NCI-H82 (cell line): ENCODE measurements around the gene SEC24B.
A peak's percentile ranks its signal among the peaks of the same experiment; 100 is the strongest.
"Not testable (repeated sequence)": the region's sequence is repeated elsewhere in the genome, so short reads cannot be mapped to it uniquely, and the experiment has no call there.

ENCODE experiments used
- DNase-seq: peaks from one replicate; lab custom pipeline; 2025; lab: John Stamatoyannopoulos, UW

The SEC24B gene

DNA sequence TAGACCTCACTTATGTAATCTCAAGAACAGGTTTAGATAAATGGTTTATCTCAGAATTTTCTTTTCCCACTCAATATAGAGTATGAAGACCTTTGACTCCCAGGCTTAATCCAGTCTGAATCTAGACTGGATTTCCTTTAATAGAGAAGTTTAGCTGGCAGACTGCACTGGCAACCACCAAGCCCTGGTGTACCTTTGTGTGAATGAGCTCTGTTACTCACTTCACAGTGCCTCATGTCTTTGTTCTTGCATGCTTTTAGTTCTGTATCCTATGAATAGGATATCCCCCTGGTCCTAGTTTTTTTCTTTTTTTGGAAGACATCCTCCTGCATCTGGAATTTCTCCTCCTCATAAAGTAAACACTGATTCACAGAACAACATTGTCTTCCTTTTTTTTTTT, 73.3 kb downstream of the SEC24B start:
- peak; percentile 0 for DNase-seq

DNA sequence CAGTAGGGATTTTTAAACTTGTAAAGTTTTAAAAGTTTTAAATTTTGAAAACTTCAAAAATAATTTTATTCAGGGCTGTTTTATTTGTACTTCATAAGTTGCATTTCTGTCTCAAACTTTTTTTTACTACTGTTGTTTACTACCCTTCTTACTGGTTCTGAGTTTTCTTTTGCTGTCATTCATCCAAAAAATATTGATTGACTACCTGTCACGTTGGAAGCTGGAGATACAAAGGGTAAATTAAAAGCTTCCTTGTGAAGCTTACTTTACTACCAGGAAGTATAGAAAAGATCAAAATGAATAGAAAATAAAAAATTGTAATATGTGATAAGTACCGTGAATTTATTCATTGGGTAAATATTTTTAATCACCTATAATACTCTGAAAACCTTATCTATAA, 77.1 kb downstream of the SEC24B start:
- DNase-seq = no peak

DNA sequence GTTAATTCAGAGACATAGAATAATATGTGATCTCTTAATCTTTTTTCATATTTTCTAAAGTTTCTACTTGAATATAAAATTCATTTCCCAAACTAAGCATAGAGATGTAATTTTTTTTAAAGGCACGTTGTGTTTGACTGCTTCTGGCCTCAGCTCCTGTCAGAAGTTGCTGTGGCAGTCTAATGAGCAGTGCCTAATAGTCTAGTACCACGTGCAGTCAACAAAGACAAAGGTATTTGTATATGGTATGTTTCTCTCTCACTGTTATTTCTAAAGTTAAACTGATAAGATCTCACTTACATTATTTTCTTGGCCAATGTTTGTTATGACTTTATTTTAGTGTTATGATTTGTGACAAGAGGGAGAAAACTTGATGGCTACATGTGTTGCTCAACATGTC, 77.8 kb downstream of the SEC24B start:
- DNase-seq = no peak

DNA sequence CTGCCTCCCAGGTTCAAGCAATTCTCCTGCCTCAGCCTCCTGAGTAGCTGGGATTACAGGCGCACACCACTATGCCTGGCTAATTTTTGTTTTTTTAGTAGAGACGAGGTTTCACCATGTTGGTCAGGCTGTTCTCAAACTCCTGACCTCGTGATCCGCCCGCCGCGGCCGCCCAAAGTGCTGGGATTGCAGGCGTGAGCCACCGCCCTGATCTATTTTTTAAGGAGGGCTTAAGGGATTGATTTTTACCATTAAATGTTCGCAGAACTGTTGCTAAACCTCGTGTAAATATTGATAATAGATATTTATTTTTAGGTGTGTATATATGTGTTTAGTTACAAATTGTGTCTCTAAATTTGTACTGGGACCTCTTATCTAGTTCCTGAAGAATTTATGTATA, 79.8 kb downstream of the SEC24B start:
- DNase-seq = not testable (repeated sequence)

DNA sequence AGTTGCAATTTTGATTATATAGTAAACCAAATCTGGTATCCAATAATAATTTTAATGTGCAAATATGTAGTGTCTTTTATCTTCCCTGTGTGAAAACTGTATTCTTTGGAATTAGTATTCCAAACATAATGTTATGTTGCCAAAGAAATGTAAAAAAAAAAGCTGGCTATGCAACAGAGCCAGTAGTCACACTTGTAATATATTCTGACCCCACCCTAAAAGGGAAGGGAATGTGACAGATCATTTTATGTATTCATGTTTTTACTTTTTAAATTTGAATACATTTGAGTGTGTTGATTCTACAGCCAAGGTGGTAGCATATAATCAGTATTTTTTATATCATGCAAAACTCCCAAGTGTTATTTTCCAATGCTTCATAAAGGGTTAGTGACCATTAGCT, 98.6 kb downstream of the SEC24B start:
- DNase-seq = no peak

DNA sequence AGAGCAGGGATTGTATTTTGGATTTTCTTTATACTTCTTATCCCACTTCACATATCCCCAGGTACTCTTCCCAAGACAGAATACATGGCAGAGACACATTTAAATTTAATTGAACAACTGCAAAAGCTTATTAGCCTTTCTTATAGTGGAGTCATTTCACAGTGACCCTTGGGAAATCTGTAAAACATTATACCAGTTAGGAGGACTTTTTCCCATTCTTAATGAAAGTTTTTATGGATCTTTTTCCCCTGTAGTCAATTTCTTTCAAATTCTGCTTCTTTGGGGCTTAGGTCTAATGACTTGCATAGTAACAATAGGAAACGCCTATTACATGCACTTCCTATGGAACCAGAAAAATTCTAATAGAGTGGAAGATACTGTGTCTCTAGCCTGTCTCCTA, 111.8 kb downstream of the SEC24B start:
- DNase-seq = no peak

DNA sequence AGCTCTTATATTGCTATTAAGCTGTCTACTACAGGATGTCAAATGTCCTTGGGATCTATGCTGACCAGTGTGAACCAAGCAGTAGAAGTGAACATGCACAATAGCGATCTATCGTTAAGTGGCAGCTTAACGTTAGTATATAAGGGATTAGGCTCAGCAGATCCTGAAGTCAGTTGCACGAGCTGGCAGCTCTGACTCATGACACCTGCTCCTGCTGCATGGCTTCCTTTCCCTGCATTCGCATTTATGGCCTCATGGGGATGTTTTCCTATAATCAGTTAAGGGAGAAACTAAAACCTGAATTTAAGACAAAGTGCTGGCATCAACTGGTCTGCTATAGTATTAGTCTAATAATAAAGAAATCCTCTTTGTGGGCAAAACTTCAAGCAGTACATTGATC, 113.8 kb downstream of the SEC24B start:
- peak; percentile 64 for DNase-seq

DNA sequence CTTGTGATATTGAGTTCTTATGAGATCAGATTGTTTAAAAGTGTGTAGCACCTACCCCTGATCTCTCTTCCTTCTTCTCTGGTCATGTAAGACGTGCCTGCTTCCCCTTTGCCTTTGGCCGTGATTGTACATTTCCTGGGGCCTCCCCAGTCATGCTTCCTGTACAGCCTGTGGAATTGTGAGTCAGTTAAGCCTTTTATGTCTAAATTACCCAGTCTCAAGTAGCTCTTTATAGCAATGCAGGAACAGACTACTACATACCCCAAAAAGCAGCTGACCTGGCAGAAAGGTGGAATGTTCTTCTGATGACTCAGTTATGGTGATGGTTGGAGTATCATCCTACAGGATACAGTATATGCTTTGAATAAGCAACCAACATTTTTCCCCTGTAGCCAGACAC, 115.0 kb downstream of the SEC24B start:
- DNase-seq = no peak

DNA sequence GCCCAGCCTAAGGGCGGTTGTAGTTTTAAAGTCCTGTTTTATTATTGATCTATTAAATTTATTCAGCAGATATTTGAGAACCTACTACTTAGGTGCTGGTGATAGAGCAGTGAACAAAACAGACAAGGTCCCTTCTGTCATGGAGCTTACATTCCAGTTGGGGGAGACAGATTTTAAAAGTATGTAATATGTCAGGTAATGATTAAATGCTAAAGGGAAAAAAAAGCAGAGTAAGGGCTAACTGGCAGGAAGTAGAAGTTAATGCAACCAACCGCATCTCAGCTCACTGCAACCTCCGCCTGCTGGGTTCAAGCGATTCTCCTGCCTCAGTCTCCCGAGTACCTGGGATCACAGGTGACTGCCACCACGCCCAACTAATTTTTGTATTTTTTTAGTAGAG, 118.6 kb downstream of the SEC24B start:
- DNase-seq = no peak

DNA sequence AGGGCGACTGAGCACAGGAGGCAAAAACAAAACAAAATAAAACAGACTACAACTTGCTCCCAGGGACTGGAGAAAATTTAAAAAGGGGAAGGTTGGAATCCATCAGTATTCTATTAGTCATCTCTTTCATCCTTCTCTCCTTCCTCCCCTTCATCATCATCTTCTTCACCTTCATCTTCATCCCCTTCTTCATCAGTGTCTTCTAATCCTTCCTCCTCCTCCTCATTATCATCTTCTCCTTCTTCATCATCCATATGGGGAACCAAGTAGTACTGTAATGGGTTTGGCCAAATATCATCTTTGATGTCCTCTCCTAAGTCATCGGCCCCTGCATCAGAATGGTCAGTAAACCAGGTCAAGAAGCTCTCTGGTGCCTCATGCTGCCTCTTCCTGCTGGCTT, 119.5 kb downstream of the SEC24B start:
- no peak for DNase-seq

DNA sequence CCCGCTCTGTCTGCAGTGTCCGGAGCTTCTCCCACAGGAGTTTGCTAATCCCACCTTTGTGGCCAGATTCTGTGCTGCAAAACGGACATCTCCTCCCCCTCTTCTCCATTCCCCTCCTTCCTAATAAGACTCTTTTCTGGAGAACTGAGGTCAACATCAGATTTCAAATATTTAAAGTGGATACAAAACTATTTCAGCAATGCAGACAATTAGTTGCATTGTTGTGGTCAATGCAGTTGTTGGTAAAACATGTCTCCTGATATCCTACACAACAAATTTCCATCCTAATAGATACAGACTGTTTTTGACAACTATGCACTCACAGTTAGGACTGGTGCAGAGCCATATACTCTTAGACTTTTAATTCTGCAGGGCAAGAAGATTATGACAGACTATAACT, 121.4 kb downstream of the SEC24B start:
- DNase-seq = no peak

DNA sequence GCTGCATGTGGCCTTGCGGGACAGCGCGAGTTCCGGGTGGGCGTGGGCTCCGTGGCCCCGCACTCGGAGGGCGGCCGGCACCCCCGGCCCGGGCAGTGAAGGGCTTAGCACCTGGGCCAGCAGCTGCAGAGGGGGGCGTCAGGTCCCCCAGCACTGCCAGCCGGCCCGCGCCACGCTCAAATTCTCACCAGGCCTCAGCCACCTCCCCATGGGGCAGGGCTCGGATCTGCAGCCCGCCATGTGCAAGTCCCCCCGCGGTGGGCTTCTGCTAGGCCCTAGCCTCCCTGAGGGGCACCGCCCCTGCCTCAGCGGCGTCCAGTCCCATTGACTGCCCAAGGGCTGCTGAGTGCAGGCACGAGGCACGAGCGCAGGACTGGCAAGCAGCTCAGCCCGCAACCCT, 123.8 kb downstream of the SEC24B start:
- no peak for DNase-seq

DNA sequence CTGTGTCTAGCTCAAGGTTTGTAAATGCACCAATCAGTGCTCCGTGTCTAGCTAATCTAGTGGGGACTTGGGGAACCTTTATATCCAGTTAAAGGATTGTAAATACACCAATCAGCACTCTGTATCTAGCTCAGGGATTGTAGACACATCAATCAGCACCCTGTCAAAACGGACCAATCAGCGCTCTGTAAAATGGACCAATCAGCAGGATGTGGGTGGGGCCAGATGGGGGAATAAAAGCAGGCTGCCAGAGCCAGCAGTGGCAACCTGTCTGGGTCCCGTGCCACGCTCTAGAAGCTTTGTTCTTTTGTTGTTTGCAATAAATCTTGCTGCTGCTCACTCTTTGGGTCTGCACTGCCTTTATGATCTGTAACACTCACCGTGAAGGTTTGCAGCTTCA, 124.5 kb downstream of the SEC24B start:
- not testable (repeated sequence) for DNase-seq

DNA sequence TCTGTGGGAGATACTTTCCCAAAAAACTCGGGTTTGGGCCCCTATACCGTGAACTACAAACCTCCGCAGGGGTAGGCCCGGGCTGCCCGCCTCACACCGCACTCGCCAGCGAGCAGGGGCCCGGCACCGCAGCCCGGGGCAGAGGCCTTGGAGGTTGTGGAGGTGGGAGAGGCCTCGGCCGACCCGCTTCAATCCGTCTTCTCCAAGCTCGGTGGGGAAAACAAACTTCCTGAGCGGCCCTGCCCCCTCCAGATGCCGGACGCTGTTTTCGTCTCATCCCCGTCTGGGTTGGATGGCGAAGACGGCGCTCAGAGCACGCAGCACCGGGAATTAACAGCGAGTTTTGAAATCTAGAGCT, 126.0 kb downstream of the SEC24B start:
- DNase-seq = no peak

DNA sequence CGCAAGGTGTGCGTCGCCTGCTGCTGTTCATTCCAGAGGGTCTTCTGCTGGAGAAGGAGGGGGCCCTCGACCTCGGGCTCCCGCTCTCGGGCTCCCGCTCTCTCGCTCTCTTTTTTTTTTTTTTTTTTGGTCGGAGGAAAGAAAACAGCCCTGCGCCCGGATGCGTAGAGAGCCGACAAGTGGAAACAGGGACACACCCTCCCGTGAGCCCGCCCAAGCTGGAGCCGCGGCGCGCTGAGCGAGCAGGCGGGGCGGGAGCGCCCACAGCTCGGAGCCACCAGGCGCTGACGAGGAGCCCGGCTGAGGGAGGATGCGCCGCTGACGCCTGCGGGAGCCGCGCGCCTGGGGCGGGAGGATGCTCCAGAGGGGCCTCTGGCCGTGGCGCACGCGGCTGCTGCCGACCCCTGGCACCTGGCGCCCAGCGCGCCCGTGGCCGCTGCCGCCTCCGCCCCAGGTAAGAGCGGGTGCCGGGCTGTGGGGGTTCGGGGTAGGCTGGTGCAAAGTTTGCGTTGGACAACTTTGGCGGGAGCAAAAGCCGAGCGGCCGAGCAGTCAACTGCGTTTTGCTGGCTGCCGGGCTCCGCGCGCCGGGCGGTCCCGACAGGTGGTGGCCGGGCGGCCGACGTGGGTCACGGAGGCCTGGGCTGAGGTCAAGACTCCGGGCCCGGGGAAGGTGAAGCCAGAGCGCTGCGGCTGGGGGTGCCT, 126.5 kb downstream of the SEC24B start, which contains the start of gene MCUB:
Gene MCUB, plus strand, starts transcription at position 264 of the 704 bp plus-strand sequence. Its CDS starts 92 bp downstream, at position 356.
- peak; percentile 78 for DNase-seq

DNA sequence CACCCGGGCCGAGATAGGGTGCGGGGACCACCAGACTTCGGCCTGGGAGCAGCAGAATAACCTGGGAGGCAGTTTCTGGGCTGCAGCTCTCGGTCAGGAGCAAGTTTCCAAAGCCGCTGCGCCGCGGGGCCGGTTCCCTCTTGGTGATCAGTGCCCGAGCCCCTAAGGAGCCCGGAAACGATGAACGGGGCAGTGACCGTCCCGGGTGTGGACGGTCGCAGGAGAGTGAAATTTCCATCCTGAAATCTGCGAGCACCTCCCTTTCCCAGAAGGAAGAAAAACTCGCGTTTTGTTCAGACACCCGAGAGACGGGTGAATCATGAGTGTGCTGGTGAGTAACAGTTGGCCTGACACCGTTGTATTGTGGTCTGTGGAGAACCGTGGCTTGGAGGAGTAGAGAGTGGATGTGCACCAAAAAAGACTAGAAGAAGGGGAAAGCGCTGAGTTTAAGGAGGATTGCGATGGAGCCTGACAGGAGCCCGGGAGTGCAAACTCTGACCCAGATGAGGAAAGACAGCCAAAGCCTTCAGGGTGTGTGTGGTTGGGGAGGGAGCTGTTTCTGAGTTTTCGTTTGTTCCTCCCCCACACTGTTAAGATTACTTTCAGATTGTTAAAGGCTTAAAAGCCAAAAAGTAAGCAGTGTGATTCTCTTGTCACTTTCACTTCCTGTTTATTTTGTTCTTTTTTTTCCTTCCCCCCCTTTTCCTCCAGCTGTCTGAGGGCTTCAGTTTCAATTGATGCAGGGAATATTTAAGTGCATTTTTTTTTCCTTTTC, 127.3 kb downstream of the SEC24B start:
- DNase-seq = peak; percentile 23

DNA sequence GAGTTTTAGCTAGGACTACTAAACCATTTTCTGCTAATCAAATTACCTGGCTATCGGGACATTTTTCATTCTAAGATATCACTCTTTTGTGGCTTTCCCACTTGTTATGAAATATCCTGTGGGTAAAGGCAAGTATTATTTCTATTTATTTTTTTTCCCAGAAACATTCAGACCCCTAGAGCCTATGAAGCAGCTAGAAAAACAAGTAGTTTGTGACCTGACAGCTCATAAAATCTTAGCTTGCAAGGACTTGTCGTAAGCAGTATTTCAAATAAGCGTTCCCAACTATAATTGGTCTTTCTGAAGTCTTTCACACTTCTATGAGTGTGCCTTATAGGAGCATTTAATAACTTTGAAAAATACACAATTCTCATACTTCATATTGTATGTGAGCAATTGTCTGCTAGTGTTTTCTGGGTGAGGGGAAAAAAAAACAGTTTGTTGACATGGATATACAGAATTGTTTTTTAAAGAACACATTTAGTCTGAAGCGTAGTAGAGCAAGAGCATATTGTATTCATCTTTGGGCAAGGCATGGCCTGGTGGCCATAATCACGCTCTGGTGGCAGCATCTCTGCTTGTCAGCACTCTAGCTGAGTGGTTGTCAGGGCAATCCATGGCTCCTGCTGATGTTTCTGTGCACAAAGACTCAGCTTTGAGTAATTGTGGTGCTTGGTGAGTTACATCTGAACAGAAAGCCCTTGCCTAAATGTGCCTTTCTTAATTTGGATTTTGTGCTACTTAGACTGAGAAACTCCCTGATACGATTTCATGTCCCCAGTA, 129.0 kb downstream of the SEC24B start:
- no peak for DNase-seq

DNA sequence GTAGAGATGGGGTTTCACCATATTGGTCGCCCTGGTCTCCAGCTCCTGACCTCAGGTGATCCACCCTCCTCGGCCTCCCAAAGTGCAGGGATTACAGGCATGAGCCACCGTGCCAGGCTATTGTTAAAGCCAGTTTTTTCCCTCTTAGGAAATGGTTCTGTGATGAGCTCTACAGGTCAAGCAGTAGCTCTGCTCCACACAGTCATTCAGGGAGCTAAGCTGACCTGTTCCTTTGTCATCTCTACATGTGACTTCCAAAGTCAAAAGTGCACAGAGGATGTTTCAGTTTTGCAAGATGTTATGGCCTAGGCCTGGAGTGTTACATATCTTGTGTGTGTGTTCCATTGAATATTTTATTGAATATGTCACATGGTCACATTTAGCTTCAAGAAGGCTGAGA, 137.9 kb downstream of the SEC24B start:
- no peak for DNase-seq

DNA sequence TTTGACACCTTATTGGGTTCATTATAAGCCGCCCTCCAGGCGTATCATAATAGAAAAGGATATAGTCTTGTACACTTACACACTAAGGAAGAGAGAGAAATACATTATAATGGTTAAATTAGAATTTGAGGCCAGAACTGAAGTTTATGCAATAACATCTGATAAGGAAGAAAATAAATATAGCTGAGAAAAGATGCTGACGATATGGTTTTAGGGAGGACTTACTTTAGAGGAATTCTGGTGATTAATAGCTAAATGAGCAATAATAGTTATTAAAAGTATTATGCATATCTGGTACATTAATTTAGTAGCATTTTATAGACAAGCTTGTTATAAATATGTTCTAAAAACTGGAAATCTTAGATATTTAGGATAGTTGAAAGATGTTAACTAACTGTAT, 138.5 kb downstream of the SEC24B start:
- no peak for DNase-seq

DNA sequence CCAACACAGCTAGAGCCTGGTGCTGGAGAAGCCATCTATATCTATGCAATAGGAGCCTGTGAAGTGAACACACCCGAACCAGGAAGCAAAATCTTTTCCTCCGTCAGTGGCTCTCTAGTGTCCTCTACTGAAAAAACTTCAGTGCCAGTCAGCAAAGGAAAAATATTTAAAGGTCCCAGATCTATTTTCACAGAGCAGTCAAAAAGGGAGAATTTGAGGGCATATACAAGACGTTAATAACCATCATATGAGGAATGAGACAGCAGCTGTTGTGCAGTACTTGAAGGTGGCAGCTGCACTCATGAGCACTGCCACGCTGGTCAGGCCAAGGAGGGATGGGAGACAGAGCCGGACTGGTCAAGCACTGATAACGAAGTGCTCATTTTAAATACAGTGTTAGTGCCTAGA, 140.8 kb downstream of the SEC24B start:
- no peak for DNase-seq

DNA sequence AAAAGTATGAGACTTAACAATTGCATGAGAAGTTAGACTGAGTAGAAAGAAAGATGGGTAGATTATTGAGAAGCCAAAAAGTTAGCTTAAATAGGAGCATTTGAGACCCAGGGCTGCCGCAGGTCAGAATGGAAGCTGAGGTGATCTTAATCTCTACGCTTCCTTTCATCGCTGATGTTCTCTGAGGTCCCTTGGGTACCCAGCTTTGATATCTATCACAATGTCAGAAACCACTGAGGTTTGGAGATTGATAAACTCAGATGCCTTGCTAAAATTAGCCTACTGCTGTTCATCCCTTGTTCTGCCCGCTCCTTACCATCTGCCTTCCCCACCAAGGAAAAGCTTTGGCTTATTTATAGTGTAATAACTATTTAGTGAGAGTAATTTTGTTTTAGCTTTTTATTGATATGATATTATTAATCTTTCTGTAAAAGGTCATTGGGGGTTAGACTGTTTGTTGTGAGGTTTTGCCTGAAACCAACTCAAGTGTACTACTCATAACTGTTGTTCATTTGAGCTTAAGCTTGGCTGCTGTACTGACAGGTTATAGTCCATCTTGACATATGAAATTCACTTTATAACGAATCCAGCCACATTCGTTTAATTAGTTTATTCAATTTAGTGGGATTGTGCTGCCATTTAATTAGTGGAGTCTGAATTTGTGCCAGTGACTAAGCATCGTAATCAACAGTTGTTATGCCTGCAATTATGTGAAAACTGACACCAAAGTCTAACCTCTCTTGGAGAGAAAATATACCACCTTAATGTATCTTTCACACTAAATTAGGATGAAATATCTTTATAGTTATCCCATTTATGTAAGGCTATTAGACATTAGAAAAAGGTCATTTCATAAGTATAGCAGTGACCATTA, 141.6 kb downstream of the SEC24B start:
- peak; percentile 32 for DNase-seq

DNA sequence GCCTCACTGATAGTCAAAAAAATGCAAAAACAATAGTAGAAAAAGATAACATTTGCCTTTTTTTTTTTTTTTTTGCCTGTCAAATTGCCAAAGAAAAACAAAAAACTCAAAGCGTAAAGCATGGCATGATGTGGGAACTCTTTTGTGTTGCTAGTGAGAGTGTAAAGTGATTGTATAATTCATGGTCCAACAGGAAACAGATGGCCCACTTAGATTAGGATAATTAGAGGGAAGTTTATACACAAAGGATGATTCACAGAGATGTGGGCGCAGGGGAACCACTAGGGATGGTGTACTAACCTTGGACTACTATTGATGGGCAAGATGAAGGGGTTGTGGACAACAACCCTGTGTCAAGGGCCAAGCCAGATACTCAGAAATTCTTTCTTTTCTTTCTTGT, 142.8 kb downstream of the SEC24B start:
- DNase-seq = peak; percentile 71
